ENCODE results near the gene NXPH2.

Gene NXPH2

GRCh38 chr2:138780446-138780880 is 273 bp upstream of the NXPH2 start:
- peaks cover 29% of the 10 kb centered on the region for H3K27me3 ChIP-seq (ENCODE audit: low read depth, low read length)
- TF ChIP-seq EZH2phosphoT487 (IDR thresholded peaks at IDR 0.05; ENCODE audit: low read depth) (no peak), CTCF (IDR thresholded peaks at IDR 0.05; ENCODE audit: low read depth, low read length) (no peak)
- H2AFZ ChIP-seq (ENCODE audit: low read depth, low read length) = no peak overlapping the region
- H3K4me2 ChIP-seq (ENCODE audit: low read length) = no peak overlapping the region
- H3K36me3 ChIP-seq (replicated peaks; ENCODE audit: low read depth, low read length) = no peaks in the 10 kb centered on the region
- no peak overlapping the region for H3K27ac ChIP-seq (ENCODE audit: low read length)
- H3K9ac ChIP-seq (ENCODE audit: low read length) = no peak overlapping the region
- no peaks in the 10 kb centered on the region for H3K79me2 ChIP-seq (ENCODE audit: low read length)
- no peaks in the 10 kb centered on the region for H3K9me3 ChIP-seq (ENCODE audit: insufficient read depth, low read length)
- H3K4me3 ChIP-seq (ENCODE audit: low read length) = no peak overlapping the region
- no peaks in the 10 kb centered on the region for H4K20me1 ChIP-seq (ENCODE audit: insufficient read depth, low read length)
- H3K4me1 ChIP-seq (ENCODE audit: low read length) = peaks cover 25% of the 10 kb centered on the region

- peaks cover 28% of the 10 kb centered on the region for H3K27me3 ChIP-seq (ENCODE audit: low read depth, low read length)
- H3K27ac ChIP-seq (ENCODE audit: low read length) = no peak overlapping the region
- no peaks in the 10 kb centered on the region for H4K20me1 ChIP-seq (ENCODE audit: insufficient read depth, low read length)
- H3K4me1 ChIP-seq (ENCODE audit: low read length) = peaks cover 25% of the 10 kb centered on the region
- no peaks in the 10 kb centered on the region for H3K79me2 ChIP-seq (ENCODE audit: low read length)
- H3K4me2 ChIP-seq (ENCODE audit: low read length) = no peak overlapping the region
- no peak overlapping the region for H3K4me3 ChIP-seq (ENCODE audit: low read length)
- no peak overlapping the region for H3K9ac ChIP-seq (ENCODE audit: low read length)
- H2AFZ ChIP-seq (ENCODE audit: low read depth, low read length) = no peak overlapping the region
- H3K9me3 ChIP-seq (ENCODE audit: insufficient read depth, low read length) = no peaks in the 10 kb centered on the region
- TF ChIP-seq EZH2phosphoT487 (IDR thresholded peaks at IDR 0.05; ENCODE audit: low read depth) (no peak), CTCF (IDR thresholded peaks at IDR 0.05; ENCODE audit: low read depth, low read length) (no peak)
- H3K36me3 ChIP-seq (replicated peaks; ENCODE audit: low read depth, low read length) = no peaks in the 10 kb centered on the region
Measured at GRCh38 chr2:138779406-138779780, 797 bp downstream of the NXPH2 start.

GRCh38 chr2:138777996-138778395 is 2.2 kb downstream of the NXPH2 start:
- H2AFZ ChIP-seq (ENCODE audit: low read depth, low read length) = no peak overlapping the region
- no peaks in the 10 kb centered on the region for H3K36me3 ChIP-seq (replicated peaks; ENCODE audit: low read depth, low read length)
- no peak overlapping the region for H3K9ac ChIP-seq (ENCODE audit: low read length)
- H3K27me3 ChIP-seq (ENCODE audit: low read depth, low read length) = peaks cover 23% of the 10 kb centered on the region
- H3K4me1 ChIP-seq (ENCODE audit: low read length) = peaks cover 13% of the 10 kb centered on the region
- no peak overlapping the region for H3K4me2 ChIP-seq (ENCODE audit: low read length)
- H3K9me3 ChIP-seq (ENCODE audit: insufficient read depth, low read length) = no peaks in the 10 kb centered on the region
- no peaks in the 10 kb centered on the region for H3K79me2 ChIP-seq (ENCODE audit: low read length)
- no peaks in the 10 kb centered on the region for H4K20me1 ChIP-seq (ENCODE audit: insufficient read depth, low read length)
- TF ChIP-seq CTCF (IDR thresholded peaks at IDR 0.05; ENCODE audit: low read depth, low read length) (no peak), EZH2phosphoT487 (IDR thresholded peaks at IDR 0.05; ENCODE audit: low read depth) (no peak)
- H3K4me3 ChIP-seq (ENCODE audit: low read length) = no peak overlapping the region
- no peak overlapping the region for H3K27ac ChIP-seq (ENCODE audit: low read length)

- H3K4me3 ChIP-seq (ENCODE audit: low read length) = no peak overlapping the region
- H2AFZ ChIP-seq (ENCODE audit: low read depth, low read length) = no peak overlapping the region
- no peak overlapping the region for H3K9ac ChIP-seq (ENCODE audit: low read length)
- TF ChIP-seq CTCF (IDR thresholded peaks at IDR 0.05; ENCODE audit: low read depth, low read length) = no peak
- no peak for TF ChIP-seq EZH2phosphoT487 (IDR thresholded peaks at IDR 0.05; ENCODE audit: low read depth)
- no peaks in the 10 kb centered on the region for H3K79me2 ChIP-seq (ENCODE audit: low read length)
- H3K4me2 ChIP-seq (ENCODE audit: low read length) = no peak overlapping the region
- H3K36me3 ChIP-seq (replicated peaks; ENCODE audit: low read depth, low read length) = no peaks in the 10 kb centered on the region
- H3K9me3 ChIP-seq (ENCODE audit: insufficient read depth, low read length) = no peaks in the 10 kb centered on the region
- H3K27me3 ChIP-seq (ENCODE audit: low read depth, low read length) = peaks cover 20% of the 10 kb centered on the region; the same call in 1 of the 2 replicates
- no peaks in the 10 kb centered on the region for H4K20me1 ChIP-seq (ENCODE audit: insufficient read depth, low read length)
- H3K4me1 ChIP-seq (ENCODE audit: low read length) = no peaks in the 10 kb centered on the region
- H3K27ac ChIP-seq (ENCODE audit: low read length) = no peak overlapping the region
Measured at GRCh38 chr2:138775736-138776135, 4.5 kb downstream of the NXPH2 start.

Measured in OCI-LY3 (cell line).